ENCODE data around the gene TMA7.
"Not testable (repeated sequence)": the region's sequence is repeated elsewhere in the genome, so short reads cannot be mapped to it uniquely, and the experiment has no call there.

The TMA7 gene

GRCh38 chr3:48400824-48401433 lies 39.1 kb upstream of the TMA7 start:
- peak; percentile 70 for TF ChIP-seq CTCF (conservative IDR thresholded peaks at IDR 0.05; ENCODE audit: low read depth, low read length)

GRCh38 chr3:48401434-48401901 lies 38.6 kb upstream of the TMA7 start:
- DNase-seq (ENCODE audit: low read depth); H3K4me3 ChIP-seq (ENCODE audit: low read length): not testable (repeated sequence)

More at GRCh38 chr3:48400824-48401433, 39.1 kb upstream of the TMA7 start:
- H3K4me3 ChIP-seq (ENCODE audit: low read length), result no peak overlapping the region
- no peak for DNase-seq (ENCODE audit: low read depth)

GRCh38 chr3:48402281-48402732 lies 37.8 kb upstream of the TMA7 start:
- H3K4me3 ChIP-seq (ENCODE audit: low read length), result no peak overlapping the region
- TF ChIP-seq CTCF (conservative IDR thresholded peaks at IDR 0.05; ENCODE audit: low read depth, low read length), result no peak
- peak; percentile 52 for DNase-seq (ENCODE audit: low read depth)

- DNase-seq (ENCODE audit: low read depth), result no peak
- no peak overlapping the region for H3K4me3 ChIP-seq (ENCODE audit: low read length)
- no peak for TF ChIP-seq CTCF (conservative IDR thresholded peaks at IDR 0.05; ENCODE audit: low read depth, low read length)
Measured at GRCh38 chr3:48402907-48403306, 37.1 kb upstream of the TMA7 start.

- TF ChIP-seq CTCF (conservative IDR thresholded peaks at IDR 0.05; ENCODE audit: low read depth, low read length), result no peak
- DNase-seq (ENCODE audit: low read depth), result no peak
- no peak overlapping the region for H3K4me3 ChIP-seq (ENCODE audit: low read length)
Measured at GRCh38 chr3:48403533-48404439, 36.3 kb upstream of the TMA7 start.

GRCh38 chr3:48404440-48405342 lies 35.4 kb upstream of the TMA7 start:
- TF ChIP-seq CTCF (conservative IDR thresholded peaks at IDR 0.05; ENCODE audit: low read depth, low read length), result no peak
- H3K4me3 ChIP-seq (ENCODE audit: low read length), result no peak overlapping the region
- DNase-seq (ENCODE audit: low read depth), result no peak

GRCh38 chr3:48405343-48405881 lies 34.6 kb upstream of the TMA7 start:
- no peak for TF ChIP-seq CTCF (conservative IDR thresholded peaks at IDR 0.05; ENCODE audit: low read depth, low read length)
- no peak for DNase-seq (ENCODE audit: low read depth)
- H3K4me3 ChIP-seq (ENCODE audit: low read length), result no peak overlapping the region

Data from retinal pigment epithelial cell (primary cell).